GM19397 (cell line): ENCODE results near the gene CLIC1.

Experiments
- ATAC-seq: cut with Tn5 transposase; IDR thresholded peaks from one replicate; pipeline ENCODE4 v1.9.1; 2021; ENCODE audit warnings: mild to moderate bottlenecking, moderate library complexity; ENCODE audit not compliant: unreplicated experiment

CLIC1 gene

DNA sequence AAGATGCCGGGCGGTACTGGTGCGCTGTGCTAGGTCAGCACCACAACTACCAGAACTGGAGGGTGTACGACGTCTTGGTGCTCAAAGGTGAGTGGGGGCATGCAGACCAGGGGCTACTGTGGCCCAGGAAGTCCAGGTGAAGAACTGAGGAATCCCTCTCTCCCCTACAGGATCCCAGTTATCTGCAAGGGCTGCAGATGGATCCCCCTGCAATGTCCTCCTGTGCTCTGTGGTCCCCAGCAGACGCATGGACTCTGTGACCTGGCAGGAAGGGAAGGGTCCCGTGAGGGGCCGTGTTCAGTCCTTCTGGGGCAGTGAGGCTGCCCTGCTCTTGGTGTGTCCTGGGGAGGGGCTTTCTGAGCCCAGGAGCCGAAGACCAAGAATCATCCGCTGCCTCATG, 28.6 kb downstream of the CLIC1 start:
- ATAC-seq: no peak

DNA sequence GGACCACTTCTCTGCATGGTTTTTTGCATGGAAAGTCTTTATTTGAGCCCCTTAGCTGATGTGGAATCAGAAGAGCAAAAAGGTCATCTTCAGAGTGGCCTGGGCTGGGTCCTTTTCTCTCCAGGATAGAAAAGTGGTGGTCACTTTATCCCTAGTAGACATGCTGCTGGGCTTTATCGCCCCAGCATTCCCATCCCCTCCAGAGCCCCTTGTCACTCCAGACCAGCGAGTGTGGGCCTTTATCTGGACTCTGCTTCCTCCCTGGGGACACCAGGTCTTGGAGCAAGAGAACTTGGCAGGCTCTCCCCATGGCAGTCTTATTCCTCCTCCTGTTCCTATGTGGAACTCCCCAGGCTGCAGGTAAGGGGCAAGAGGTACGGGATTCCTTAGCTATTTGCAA, 29.7 kb downstream of the CLIC1 start, which contains the start of gene LY6G6F:
LY6G6F (plus strand) TSS at position 268 of the 400 bp plus-strand sequence; CDS start at position 309, 41 bp downstream.
- no peak for ATAC-seq

DNA sequence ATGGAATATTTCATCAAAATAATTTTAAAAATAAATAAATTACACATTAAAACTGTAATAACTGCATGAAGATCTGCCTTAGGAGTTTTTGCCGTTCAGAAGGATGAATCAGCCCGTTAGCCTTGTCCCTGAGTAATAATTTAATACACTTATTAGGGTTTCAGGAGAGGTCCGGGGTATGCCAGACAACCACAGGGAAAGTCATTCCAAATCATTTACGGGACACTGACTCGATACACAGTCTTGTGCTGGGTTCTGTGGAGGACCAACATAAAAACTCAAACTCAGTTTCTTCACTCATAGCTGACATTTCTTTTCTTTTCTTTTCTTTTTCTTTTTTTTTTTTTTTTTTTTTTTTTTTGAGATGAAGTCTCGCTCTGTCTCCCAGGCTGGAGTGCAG, 30.4 kb downstream of the CLIC1 start:
- no peak for ATAC-seq

DNA sequence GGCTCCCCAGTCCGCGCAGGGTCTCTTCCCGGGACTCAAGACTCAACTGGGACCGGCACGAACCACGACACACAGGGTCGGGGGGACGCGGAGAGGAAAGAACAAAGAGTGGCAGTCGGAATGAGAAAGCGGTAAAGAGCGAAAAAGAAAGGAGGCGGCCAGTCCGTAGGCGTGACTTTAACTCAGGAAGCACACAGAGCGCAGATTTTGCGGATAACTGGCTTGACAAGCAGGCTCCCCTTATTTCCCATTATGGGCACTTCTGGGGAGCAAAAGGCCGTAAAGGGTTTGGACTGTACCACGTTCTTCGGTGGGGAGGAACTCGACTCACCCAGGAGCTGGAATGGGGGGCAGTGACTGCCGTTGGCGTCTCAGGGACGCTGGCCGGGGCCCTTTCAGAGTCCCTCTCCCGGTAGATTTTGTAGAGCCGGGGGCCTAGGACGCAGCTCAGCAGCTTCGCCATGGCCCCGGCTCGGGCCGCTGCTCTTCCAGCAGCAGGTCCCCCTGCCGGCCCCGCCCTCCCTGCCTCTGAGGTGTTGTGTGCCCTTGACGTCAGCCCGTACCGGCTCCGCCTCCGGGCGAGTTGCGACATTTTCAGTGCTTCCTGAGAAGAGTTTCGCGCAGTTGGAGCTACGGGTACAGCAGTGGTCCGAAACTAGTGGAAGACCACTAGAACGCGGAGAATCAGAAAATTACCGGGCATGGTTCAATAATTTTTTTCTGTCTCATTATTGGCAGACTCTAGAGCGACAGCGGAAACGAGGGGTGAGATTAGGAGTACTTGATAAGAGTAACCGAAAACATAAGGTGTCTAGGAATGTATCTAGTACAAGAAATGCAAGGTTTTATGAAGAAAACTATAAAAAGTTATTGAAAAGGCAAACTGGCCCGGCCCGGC, 33.3 kb downstream of the CLIC1 start, which contains the start of gene ABHD16A:
ABHD16A (minus strand) TSS at position 506 of the 898 bp plus-strand sequence; CDS start at position 463, 43 bp downstream.
- ATAC-seq: peak; percentile 91

DNA sequence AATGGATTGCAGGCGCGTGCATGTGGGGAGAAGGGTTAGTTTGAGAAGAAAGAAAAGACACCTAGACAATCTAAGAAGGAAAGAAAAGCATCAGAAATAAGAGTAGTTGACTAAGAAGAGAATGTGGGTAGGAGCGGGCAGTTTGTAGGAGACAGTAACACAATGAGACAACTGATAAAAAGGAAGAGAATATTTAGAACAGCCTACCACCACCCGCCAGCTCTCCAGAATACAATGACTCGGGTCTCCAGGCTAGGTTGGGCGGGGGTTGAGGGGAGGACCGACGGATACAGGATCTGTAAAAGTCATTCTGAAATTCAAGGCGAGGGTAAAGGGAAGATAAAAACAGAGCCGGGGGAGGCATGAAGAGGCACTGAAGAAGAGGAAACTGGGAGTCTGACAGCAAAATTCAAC, 33.9 kb downstream of the CLIC1 start:
- ATAC-seq: no peak

DNA sequence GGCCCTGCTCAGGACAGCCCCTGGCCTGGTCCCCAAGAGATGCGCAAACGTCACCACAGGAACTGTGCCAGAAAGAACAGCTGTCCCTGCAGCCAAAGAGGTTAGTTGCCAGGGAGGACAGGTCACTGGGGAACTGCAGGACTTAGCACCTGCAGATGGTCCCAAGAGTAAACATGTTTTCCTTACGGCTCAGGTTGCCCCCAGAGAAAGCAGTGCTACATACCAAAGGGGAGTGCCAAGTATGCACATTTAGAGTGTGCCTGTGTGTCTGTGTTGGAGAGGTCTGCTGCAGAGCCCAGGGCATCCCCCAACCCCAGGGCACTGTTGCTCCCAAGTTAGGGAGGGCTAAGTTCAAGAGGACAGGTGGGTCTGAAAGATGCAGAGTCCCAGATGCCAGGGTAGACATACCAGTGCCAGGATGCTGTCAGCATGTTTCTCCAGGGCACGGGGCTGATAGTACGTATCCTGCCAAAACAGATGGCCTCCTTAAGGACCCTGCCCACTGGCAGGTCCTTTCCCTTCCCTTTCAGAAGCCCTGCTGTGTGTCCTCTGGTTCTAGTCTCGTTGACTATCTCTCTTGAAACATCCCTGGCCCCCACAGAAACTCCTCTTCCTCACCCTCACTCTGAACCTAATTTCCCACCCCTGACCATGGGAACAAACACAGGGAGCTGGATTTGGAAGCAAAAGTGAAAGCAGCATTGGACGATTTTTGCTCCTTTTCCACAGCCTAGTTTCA, 34.5 kb downstream of the CLIC1 start:
- ATAC-seq: no peak

DNA sequence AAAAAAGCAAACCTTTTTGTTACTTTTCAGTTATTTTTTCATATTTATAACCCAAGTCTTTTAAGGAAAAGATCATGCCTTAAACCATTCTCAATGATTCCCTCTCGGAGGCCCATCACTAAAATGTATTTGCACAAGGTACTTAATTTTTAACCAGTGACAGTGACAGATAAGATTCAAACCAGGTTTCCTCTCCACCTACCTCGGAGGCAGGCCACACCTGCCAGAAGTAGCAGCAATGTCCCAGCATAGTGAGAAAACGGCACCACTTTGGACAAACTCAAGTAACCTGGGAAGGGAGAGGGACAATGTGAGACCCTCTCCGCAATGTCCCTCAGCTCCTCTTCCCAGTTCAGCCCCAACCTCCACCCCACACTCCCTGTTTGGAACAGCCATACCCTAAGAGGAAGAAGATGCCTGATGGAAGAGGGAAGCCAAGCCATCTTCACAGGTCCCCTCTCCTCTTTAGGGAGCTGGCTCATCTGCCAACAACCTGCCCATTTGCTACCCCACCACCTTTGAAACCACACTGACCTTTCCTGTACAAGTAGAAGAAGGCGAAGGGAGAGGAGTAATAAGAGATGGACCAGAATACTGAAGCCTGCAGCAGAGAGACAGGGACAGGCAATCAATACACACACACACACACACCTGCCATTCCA, 35.5 kb downstream of the CLIC1 start:
- ATAC-seq: no peak

DNA sequence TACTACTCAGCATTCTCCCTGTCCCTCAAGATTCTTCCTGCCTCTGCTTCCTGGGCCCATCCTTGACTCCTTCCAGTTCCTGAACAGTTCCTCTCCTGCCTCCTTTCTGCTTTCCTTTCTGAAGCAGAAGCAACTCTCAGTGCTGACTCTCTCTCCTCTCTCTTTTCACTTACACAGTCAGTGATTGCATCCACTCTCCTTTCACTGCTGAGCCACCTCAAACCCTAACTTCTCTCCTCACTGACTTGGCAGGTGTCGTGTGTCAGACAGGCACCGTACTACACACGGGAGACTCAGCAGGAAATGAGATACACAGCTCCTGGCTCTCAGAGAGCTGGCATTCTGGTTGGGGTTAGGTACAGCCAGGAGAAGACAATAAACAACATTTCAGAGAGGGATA, 38.8 kb downstream of the CLIC1 start:
- ATAC-seq: no peak

DNA sequence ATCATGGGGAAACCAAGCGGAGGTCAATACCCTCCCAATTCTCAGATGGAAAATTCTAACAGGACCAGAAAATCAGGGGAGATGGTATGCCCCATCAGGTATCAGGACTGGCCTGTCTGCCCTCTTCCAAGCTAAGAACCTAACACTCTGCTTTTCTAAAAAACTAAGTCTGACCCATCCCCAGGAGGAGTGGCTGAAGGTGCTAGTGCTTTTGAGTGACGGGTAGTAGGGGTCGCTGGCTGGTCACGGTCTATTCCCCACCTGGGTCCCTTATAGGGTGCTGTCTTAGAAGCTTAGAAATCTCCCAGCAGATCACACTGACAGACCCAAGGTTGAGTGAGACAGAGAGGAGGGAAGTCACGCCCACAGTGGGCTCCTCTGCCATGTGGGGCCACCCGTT, 42.8 kb downstream of the CLIC1 start:
- ATAC-seq: no peak

DNA sequence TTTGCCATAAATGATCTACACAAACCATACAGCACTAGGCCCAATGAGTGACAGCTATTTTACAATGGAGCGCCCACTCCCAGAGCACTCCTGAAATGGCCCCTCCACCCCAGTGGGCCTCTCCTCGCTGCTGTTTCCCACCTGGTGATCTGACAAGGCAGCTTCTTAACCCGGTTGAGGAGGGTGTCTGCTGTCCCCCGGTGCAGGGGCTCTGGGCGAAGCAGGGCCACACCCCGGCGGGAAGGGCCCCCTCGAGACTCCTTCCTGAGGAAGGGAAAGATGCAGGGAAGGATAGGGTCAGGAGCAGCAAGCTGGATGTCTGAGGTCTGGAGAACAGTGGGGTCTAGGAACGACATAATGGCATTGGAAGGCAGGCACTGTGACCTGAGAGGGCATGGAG, 43.4 kb downstream of the CLIC1 start:
- no peak for ATAC-seq

DNA sequence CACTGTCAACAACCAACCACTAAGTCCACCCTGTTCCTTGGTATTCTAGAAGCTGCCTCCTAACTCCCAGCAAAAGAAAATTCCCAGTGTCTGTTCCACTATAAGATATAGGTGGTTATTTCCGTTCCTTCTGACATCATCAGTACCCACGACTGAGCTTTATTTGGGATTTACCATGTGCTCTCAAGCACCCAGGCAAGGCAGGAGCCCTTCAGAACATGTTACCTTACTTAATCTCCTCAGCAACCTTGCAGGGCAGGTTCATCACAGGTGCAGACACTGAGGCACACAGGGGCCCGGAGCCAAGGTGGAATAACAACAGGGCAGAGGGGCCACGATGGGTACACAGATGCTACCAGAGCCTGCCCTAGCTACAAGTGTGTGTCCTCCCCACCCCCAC, 44.0 kb downstream of the CLIC1 start:
- no peak for ATAC-seq

DNA sequence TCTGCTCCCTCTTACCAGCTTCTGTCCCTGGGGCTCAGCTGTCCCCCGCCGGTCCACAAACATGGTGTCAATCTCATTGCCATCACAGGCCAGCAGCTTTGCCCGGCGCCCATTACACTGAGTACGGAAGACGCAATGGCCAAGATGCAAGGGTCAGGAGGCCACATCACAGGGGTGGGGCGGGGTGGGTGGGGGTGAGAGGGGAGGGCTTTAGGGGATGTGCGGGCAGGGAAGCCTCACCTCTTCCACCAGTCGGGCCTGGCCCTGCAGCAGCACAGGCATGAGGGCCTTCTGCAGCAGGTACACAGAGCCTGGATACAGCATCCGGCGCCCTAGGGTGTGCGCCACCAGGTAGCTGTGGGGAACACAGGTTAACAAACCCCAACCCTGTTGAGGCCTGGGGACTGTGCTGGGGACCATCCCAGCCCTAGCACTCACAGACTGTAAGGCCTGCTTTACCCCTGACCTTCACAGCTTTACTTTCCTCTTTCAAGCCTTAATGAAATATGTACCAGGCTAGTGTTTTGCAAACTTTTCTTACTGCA, 44.7 kb downstream of the CLIC1 start:
- no peak for ATAC-seq

DNA sequence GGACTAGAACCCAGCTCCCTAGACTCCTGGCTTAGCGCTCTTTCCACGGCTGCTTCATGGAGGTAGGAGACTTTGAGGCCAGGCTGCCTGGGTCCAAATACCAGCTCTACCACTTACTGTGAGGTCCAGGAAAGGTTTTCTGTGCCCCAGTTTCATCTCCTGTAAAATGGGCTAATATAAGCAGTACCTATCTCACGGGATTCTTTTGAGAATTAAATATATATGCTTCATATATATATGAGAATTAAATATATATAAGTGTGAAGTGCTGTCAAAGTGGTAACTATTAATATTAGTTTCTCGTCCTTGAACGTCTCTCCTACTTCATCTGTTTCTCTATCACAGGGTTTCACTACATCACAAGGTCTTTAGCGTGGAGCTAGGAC, 45.3 kb downstream of the CLIC1 start:
- no peak for ATAC-seq

DNA sequence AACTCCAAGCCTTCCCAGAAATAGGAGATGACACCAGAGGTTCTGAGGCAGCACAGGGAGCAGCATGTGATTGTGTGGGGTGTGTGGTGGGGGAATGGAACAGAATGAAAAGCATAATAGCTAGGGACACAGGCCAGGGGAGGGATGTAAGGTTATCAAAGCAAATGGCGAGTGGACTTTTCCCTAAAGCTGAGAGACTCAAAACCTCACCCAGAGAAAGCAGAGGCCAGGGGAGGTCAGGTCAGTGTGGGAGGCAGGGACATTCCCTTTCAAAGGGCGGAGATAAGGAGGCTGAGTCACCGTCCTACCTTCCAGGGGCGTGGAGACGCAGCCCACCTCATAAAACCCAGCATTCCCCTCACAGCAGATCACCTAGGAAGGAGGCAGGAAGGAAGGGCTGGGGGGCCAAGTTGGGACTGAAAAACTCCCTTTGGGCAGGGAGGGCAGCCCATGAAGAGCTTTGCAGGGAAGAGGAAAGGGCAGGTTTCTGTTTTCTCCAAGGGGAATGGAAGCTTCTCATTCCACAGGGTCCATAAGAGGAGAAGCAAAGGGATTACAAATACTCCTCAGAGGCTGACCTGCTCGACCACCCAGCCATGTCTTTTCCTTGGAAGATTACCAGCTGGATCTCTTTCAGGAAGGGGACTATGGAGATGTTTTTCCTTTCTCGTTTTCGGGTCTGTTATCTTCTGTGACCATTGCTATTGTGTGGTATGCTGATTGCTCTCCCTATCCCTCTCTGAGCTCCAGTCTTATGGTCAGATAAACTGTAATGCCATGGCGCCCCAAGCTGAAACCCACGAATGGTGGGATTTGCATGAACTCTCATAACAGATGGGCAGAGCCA, 45.9 kb downstream of the CLIC1 start:
- ATAC-seq: no peak

DNA sequence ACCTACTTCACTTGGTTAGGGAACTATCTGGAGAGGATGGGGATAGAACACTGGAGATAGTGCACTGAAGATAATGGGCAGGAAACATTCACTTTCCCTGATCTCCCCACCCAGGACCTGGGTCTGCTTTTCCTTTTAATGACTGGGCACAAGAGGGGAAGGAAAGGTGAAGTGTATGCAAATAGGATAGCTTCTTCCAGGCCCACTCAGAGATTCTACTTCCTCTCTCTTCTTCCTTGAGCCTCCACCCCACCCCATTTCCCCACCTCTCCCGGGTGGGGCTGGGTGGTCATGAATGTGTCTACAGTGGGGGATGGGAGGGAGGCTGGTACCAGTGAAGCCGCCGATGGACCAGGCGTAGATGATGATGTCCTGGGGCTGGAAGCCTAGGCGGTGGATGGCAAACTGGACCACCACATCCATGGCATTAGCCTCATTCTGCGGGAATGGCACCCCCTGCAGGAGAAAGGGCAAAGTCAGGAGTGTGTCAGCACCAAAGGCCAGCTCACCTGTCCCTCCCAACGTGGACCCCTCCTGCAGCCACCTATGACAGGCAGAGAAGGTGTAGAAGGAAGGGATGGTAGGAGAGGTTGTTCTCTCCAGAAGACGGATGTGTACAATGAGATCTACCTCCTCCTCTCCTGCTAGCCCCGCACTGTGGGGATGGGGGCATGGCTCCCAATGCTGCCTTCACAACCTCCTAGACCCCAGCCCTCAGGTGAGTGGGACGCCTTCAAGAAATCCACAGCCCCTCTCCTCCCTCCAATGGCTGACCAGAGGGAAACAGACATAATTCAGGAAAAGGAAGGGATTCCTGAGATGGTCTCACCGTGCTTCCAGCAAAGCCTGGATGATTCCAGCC, 46.9 kb downstream of the CLIC1 start:
- no peak for ATAC-seq

DNA sequence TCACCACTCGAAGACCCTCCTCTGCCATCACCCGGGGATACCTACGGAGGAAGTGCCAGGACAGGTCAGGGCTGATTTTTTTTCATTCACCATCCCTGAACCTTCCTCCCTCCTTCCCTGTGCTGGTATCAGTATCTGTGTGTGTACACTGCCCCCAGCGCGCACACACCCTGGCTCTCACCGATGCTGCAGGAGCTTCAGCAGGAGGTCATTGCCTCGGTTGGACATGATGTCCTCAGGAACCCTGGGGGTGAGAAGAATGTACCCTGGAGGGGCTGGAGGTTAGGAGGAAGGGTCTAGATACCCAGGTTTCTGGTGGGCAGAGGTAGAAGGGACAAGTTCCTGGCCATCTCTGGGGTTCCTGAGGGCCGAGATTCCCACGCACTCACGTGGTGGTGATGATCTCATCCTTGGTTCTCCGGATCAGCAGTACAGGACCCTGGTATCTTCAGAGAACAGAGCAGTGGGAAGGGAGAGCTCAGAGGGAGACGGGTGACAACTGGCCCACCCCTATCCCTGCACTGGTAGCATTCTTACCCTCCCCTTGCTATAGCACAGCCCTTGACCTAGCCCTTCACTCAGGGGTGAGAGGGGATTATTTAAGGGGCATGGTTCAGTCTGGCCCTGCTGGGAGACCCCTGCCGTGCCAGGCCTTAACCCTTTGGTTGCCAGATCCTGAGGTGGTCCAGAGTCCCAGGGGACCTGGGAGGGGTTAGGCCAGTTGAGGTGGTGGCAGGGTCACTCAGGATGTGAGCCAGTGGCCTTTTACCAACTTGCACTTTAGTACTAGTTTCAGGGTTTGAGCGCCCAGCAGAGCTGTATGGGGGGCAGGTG, 48.3 kb downstream of the CLIC1 start:
- no peak for ATAC-seq

DNA sequence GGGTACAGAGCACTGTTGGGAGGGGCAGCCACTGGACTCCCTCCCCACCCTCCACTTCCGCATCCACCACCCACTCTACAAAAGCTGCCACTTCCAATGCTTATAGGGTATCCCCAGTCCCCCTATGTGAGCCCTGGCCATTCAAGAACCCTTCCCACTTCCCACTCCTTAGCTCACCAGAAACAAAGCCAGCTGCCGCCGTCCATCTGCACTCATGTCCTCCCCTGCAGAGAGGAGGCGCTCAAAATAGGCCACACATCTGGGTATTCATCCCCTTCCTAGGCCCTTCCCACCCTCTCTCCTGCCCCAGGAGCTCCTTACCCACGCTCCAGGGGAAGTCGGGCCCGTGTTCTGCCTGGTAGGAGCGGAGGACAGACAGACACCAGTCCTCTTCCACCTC, 49.0 kb downstream of the CLIC1 start:
- no peak for ATAC-seq

DNA sequence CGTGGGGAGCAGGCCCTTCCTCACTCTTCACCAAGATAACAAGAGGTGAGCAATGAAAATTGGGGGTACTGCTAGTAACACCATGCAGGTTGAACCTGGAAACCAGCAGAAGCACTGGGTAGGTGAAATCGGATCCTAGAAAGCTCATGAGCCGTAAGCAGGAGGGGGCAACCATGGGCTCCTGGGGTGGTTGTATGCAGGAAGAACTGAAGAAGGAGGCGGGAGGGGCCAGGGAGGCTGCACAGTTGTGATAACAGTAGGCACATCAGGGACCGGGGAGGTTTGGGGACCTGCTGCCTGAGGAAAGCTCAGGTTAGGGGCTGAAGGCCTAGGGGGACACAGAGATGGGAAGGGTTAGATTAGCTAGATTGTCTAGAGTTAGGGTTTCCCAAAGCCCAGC, 49.8 kb downstream of the CLIC1 start:
- ATAC-seq: no peak
